GM06990 (cell line): Measurements from ENCODE around the gene LHB.
A peak's percentile ranks its signal among the peaks of the same experiment; 100 is the strongest.

Experiments
- DNase-seq: peaks from one replicate; pipeline ENCODE4 v3.0.0-alpha.2; 2011; ENCODE audit not compliant: insufficient read length; ENCODE audit errors: extremely low read depth
- H3K27me3 ChIP-seq: replicated peaks from 2 replicates; pipeline ENCODE4 v1.6.0; 2011; ENCODE audit warnings: low read length; ENCODE audit not compliant: control insufficient read depth, insufficient read depth
- H3K36me3 ChIP-seq: 2 replicates; pipeline ENCODE4 v1.5.1; 2011; ENCODE audit warnings: low read length; ENCODE audit not compliant: control insufficient read depth, insufficient read depth
- H3K4me3 ChIP-seq: replicated peaks from 2 replicates; pipeline ENCODE4 v1.5.1; 2011; ENCODE audit warnings: low read depth, mild to moderate bottlenecking, control low read depth, low read length
- TF ChIP-seq, protein P1 (sequence below): IDR thresholded peaks from 2 replicates; pipeline ENCODE4 v1.5.1; 2011; ENCODE audit warnings: low read length, control low read depth, mild to moderate bottlenecking, inconsistent platforms; ENCODE audit not compliant: insufficient read depth, poor library complexity, severe bottlenecking

Gene LHB

DNA sequence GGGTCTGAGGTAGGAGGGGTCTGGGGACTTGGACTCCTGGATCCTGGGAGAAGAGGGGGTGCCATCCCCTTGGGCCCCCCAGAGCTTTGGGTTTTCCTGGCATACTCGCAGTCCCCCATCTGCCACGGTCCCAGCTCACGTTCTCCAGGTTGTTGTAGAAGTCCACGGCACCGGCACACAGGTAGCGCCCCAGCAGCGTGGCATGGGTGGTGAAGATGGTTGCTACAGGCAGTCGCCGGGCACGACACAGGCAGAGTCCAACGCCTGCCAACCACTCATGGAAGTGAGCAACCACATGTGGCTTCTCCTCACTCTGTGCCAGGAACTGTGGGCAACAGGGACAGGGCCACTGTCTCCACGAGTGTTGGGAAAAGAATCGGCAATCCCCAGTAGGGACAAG, 31.2 kb downstream of the LHB start:
- TF ChIP-seq, protein P1, sequence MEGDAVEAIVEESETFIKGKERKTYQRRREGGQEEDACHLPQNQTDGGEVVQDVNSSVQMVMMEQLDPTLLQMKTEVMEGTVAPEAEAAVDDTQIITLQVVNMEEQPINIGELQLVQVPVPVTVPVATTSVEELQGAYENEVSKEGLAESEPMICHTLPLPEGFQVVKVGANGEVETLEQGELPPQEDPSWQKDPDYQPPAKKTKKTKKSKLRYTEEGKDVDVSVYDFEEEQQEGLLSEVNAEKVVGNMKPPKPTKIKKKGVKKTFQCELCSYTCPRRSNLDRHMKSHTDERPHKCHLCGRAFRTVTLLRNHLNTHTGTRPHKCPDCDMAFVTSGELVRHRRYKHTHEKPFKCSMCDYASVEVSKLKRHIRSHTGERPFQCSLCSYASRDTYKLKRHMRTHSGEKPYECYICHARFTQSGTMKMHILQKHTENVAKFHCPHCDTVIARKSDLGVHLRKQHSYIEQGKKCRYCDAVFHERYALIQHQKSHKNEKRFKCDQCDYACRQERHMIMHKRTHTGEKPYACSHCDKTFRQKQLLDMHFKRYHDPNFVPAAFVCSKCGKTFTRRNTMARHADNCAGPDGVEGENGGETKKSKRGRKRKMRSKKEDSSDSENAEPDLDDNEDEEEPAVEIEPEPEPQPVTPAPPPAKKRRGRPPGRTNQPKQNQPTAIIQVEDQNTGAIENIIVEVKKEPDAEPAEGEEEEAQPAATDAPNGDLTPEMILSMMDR: no peak
- peaks cover 26% of the 10 kb centered on the region for H3K36me3 ChIP-seq

GRCh38 chr19:48982280-48982679, 34.6 kb downstream of the LHB start:
- Histone ChIP-seq H3K36me3 (peaks cover 25% of the 10 kb centered on the region), H3K27me3 (no peaks in the 10 kb centered on the region), H3K4me3 (no peak overlapping the region)
- DNase-seq: no peak
- TF ChIP-seq, protein P1: no peak

More for the DNA sequence above, 31.2 kb downstream of the LHB start:
- DNase-seq: no peak
- H3K4me3 ChIP-seq: no peak overlapping the region
- H3K27me3 ChIP-seq: no peaks in the 10 kb centered on the region

- H3K36me3 ChIP-seq: peaks cover 7% of the 10 kb centered on the region
- TF ChIP-seq, protein P1: no peak
- no peak for DNase-seq
- H3K27me3 ChIP-seq: no peaks in the 10 kb centered on the region
- no peak overlapping the region for H3K4me3 ChIP-seq
Observed at GRCh38 chr19:48977061-48977460, 39.8 kb downstream of the LHB start.

- H3K36me3 ChIP-seq: peaks cover 3% of the 10 kb centered on the region
- no peak overlapping the region for H3K4me3 ChIP-seq
- no peaks in the 10 kb centered on the region for H3K27me3 ChIP-seq
- no peak for DNase-seq
- TF ChIP-seq, protein P1: no peak
Observed at GRCh38 chr19:48975947-48976847, 40.7 kb downstream of the LHB start.

DNA sequence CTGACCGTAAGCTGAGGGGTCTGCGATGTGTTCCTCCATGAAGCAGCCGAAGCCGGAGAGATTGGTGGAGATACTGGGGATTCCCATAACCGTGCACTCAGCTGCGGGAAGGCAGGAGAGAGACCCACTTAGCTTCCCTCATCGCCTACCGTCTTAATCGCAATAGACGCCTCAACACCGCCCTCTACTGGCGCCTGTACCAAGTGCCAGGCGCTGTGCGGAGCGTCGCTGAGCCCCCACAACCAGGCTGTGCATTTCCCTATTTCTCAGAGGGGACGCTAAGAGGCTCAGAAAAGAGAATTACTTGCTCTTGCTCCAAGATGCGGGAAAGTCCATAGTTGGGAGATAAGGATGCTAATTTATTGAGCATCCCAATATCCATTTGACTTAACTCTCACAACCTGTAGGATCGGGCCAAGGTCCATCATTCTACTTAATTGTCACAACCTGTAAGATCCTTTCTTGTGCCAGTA, 45.9 kb downstream of the LHB start:
- Histone ChIP-seq H3K4me3 (no peak overlapping the region), H3K27me3 (no peaks in the 10 kb centered on the region), H3K36me3 (peaks cover 18% of the 10 kb centered on the region)
- peak; percentile 75 for DNase-seq
- TF ChIP-seq, protein P1: peak; percentile 96
